Right forelimb (tissue), 1 donor: ENCODE results near the gene RNF31.

Experiments
- DNase-seq: peaks from one replicate; pipeline ENCODE4 v3.0.0-alpha.2; 2018

RNF31 gene

GRCh38 chr14:24117179-24117578 lies 30.1 kb upstream of the RNF31 start:
- no peak for DNase-seq

DNA sequence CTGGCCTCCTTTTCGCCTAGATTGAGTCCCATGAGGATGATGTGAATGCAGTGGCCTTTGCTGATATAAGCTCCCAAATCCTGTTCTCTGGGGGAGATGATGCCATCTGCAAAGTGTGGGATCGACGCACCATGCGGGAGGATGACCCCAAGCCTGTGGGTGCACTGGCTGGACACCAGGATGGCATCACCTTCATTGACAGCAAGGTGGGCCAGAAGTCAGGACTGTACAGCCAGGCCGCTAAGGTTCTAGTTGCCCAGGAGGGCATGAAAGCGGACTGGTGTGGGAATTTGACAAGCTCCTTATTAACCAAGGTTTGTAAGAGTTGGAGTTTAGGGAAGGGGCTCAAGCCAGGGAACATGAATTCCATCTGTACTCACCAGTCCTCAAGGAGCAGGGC lies 27.6 kb upstream of the RNF31 start:
- DNase-seq: no peak

GRCh38 chr14:24121210-24121609 lies 26.1 kb upstream of the RNF31 start:
- no peak for DNase-seq

DNA sequence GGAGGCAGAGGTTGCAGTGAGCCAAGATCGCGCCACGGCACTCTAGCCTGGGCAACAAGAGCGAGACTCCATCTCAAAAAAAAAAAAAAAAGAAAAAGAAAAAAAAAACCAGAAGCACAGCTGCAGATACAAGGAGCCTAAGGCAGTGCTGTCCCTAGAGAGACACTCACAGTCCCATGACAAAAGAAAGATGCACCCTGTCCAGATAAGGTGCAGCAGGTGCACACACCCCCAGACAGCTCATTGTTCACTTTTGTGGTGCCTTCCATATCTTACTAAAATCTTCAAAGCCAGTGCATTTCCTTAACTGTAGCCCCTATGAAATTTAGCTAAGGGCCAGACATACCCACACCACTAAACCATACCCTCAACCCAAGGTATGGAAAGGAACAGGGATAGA lies 24.9 kb upstream of the RNF31 start:
- DNase-seq: no peak

DNA sequence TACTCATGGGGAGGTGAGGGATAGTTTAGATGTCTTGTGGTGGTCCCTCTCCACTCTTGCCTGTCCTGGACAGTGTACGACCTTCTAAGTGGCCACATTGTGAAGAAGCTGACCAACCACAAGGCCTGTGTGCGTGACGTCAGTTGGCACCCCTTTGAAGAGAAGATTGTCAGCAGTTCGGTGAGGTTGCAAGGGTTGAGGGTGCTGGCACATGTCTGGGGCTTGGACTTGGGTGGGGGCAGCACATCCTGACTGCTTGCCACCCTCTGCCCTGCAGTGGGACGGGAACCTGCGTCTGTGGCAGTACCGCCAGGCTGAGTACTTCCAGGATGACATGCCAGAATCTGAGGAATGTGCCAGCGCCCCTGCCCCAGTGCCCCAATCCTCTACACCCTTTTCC lies 24.4 kb upstream of the RNF31 start:
- DNase-seq: no peak

DNA sequence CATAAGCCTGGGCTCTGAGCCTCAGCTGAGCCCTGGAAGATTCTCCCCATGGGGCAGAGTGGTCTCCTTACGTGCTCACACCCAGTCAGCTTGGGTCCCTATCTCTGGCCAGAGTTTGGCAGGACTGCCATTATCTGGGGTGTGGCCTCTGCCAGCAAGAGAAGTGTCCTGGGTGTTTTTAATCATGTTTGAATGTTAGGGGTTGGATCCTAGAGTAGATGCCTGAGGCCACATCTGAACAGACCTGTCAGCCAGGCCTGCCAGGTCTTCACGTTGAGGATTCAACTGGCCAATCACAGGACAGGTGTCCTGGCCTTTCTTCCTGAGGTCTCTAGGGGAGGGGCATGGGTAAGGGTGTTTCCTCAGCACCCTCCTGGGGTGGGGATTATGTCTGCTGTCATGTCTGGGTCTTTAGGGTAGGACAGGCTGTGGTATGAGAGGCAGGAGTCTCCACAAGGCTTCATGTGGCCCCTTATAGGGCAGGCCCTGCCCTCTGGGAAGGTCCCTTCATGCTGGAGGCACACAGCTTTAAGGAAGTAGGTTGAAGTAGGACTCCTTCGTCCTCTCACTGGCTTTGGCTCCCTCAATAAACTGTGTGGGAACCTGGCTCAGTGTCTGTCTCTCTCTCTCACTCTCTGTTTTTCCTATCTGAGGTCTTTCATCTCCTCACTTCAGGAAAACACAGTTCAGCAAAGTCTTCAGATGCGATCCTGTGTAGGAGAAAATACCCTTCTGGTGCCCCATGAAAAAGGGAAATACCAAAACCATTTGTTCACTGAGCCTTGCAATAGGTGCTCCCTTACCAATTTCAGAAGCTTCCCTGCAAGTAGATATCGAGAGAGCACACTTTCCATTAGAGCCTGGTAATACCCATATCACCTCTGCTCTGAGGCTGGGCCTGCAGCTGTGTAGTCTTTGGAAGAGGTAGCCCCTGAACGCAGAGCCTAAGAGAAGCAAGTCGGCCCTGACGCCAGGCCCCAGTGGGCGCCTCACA lies 23.6 kb upstream of the RNF31 start:
- DNase-seq: no peak

DNA sequence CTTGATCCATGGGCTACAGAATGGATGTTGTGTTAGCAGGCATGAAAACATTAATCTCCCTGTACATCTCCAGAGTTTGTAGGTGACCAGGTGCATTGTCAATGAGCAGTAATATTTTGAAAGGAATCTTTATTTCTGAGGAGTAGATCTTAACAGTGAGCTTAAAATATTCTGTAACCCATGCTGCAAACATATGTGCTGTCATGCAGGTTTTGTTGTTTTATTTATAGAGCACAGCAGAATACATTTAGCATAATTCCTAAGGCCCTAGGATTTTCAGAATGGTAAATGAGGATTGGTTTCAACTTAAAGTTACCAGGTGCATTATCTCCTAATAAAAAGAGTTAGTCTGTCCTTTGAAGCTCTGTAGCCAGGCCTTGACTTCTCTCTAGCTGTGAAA lies 20.4 kb upstream of the RNF31 start:
- DNase-seq: no peak

GRCh38 chr14:24127673-24128072 lies 19.6 kb upstream of the RNF31 start:
- no peak for DNase-seq

DNA sequence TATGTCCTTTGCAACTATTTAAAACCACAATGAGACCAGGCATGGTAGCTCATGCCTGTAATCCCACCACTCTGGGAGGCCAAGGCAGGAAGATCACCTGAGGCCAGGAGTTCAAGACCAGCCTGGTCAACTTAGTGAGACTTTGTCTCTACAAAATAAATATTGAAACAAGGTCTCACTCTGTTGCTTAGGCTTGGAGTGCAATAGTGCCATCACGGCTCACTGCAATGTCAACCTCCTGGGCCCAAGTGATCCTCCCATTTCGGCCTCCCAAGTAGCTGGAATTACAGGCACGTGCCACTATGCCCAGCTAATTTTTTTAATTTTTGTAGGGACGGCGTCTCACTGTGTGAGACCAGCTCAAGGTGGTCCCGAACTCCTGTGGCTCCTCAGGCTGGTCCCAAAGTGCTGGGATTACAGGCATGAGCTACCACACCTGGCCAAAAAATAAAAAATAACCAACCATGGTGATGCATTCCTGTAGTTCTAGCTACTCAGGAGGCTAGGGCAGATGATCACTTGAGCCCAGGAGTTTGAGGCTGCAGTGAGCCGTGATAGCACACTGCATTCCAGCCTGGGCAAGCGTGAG lies 17.8 kb upstream of the RNF31 start:
- no peak for DNase-seq

- DNase-seq: no peak
Observed at GRCh38 chr14:24130380-24130716, 16.9 kb upstream of the RNF31 start, which contains the start of gene FITM1. TSS of gene FITM1 (plus strand) at chr14:24130659. CDS start at chr14:24131564, 905 bp downstream.

- peak; percentile 72 for DNase-seq
Observed at GRCh38 chr14:24130717-24131548, 16.4 kb upstream of the RNF31 start.

DNA sequence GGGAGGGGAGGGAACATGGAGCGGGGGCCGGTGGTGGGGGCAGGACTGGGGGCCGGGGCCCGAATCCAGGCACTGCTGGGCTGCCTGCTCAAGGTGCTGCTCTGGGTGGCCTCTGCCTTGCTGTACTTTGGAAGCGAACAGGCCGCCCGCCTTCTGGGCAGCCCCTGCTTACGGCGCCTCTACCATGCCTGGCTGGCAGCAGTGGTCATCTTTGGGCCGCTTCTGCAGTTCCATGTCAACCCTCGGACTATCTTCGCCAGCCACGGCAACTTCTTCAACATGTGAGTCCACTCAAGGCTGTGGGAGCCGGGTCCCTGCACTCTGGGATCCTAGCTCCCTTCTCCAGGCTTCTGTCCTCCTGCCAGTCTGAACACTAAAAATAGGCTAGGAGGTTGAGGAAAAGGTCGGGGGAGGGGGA lies 15.7 kb upstream of the RNF31 start:
- DNase-seq: no peak

DNA sequence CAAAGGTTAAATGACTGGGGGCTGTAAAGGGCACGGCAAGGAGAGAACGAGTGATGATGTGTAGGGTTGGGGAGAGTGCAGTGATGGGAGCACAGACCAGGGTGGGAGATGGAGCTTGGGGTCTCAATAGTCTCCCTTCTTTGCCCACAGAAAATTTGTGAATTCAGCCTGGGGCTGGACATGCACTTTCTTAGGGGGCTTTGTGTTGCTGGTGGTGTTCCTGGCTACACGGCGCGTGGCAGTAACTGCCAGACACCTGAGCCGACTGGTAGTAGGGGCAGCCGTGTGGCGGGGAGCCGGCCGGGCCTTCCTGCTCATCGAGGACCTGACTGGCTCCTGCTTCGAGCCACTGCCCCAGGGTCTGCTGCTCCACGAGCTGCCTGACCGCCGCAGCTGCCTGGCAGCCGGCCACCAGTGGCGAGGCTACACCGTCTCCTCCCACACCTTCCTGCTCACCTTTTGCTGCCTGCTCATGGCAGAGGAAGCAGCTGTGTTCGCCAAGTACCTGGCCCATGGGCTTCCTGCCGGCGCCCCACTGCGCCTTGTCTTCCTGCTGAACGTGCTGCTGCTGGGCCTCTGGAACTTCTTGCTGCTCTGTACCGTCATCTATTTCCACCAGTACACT lies 15.1 kb upstream of the RNF31 start:
- DNase-seq: no peak

- DNase-seq: no peak
Observed at GRCh38 chr14:24132976-24133375, 14.3 kb upstream of the RNF31 start.

- DNase-seq: no peak
Observed at GRCh38 chr14:24133735-24134134, 13.6 kb upstream of the RNF31 start.

DNA sequence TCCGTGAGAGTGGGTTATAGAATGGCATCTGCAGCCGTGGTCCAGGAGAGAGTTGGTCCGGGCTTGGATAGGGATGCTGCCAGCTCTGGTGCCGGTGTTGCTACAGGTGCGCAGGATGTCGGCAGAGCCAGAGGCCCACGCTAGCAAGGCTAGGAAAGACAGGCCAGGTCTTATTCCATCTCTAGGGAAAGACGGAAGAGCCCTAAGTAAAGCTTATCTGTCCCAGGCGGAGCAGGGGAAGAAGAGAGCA lies 11.8 kb upstream of the RNF31 start:
- DNase-seq: no peak

DNA sequence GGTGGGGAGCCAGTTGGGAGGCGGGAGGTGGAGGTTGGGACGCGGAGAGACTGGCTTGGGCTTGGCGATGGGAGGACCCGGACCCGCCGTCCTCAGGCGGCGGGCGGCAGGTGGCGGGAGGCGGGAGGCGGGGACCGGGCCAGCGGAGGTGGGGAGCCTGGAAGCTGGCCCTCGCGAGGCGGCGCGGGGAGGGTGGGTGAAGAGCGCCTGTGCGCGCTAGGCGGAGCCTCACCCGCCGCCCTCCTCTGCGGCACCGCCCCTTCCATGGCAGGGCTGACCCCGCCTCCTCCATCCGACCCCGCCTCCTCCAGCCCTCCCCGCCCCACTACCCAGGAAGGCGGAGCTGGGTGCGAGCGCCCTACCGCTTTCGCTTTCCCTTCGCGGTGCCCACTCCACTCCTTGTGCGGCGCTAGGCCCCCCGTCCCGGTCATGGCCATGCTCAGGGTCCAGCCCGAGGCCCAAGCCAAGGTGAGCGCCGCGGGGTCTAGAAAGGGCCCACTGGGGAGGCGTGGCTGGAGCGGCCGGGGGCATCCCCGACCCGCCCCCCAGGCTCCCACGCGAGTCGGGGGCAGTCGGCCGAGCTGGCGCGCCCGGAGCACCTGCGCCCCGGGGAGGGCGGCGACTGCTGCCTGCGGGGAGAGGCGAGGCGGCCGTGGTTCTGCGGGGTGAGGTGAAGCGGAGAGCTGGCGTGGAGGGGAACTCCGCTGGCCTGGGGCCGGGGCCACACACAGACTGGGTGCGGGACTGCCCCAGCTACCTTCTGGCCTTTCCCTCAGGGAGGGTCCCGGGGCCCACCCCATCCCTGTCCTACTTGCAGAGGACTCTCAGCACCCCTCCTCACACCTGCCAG lies 11.2 kb upstream of the RNF31 start, which contains the start of gene PSME1:
Gene PSME1 (plus strand): TSS at position 361 of the 850 bp plus-strand sequence. CDS start 69 bp downstream, at position 430.
- peak; percentile 95 for DNase-seq

DNA sequence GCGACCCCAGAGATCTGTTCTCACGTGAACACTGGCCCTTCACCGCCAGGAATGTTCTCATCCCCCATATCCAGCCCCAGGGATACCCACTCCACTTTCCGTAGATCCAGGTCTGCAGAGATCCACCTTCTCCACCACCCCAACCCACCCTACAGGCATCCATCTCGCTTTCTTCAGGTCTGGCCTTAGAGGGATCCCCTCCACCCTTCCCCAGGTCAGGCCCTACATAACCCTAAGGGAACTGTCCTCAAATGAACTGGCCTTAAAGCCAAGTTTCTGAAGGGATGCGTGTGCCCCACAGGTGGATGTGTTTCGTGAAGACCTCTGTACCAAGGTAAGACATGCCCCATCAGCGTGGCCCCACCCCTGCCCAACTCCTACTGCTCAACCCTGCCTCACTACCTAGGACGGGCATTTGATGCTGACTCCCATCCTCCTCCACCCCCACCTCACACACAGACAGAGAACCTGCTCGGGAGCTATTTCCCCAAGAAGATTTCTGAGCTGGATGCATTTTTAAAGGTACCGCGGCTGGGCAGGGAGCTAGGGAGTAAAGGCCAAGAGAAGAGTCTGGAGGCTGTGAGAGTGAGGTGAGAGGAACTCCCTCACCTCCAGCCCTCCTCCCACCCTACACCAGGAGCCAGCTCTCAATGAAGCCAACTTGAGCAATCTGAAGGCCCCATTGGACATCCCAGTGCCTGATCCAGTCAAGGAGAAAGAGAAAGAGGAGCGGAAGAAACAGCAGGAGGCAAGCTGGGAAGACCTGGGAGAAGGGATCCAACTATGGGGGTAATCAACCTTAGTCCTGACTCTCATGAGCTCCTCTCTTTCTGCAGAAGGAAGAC lies 10.4 kb upstream of the RNF31 start:
- no peak for DNase-seq

DNA sequence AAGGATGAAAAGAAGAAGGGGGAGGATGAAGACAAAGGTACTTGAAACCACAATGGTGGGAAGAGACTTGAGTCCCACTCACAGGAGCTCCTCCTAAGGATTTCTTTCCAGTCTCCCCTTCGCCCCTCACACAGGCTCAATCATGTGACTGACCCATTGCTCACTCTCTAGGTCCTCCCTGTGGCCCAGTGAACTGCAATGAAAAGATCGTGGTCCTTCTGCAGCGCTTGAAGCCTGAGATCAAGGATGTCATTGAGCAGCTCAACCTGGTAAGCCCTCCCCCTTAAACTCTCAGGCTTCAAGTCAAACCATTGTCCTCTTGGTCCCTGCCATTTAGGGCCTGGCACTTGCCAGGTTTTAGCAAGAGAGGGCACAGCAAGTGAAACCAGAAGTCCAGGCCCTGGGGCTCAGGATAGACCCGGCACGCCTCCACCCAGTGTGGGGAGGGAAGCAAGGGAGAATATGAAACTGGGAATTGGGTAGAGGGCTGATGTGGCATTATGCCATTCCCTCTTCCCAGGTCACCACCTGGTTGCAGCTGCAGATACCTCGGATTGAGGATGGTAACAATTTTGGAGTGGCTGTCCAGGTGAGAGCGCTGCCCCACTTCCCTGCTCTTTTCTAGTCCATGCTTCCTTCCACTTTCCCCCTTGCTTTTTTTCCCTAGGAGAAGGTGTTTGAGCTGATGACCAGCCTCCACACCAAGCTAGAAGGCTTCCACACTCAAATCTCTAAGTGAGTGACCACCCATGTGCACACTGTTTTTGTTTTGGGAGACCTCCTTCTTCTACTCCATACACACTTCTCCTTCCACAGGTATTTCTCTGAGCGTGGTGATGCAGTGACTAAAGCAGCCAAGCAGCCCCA lies 9.5 kb upstream of the RNF31 start:
- DNase-seq: no peak
